HT1080 (cell line): Measurements from ENCODE around the gene TMC7. TPM values are rescaled to one million over a fixed set of nuclear protein-coding genes. Genes with fewer than 3 reads are reported as not detected.

Experiments used
- DNase-seq: peaks from one replicate; pipeline ENCODE4 v3.0.0-alpha.2; 2015; ENCODE audit warnings: low read depth
- small RNA-seq: library from RNA; depleted of rRNA; stranded (forward); fragments of <200 nt; gene quantifications from one replicate; pipeline ENCODE3, GENCODE V24; 2014
- total RNA-seq: library from RNA; depleted of rRNA; stranded (reverse); fragments of >200 nt; shearing (Covaris generic); gene quantifications from 2 replicates; pipeline ENCODE4 v1.2.3, GENCODE V29; 2014; rRNA removed

TMC7 gene
- total RNA-seq, 1 experiment from 2014 or later = 12.5 TPM

DNA sequence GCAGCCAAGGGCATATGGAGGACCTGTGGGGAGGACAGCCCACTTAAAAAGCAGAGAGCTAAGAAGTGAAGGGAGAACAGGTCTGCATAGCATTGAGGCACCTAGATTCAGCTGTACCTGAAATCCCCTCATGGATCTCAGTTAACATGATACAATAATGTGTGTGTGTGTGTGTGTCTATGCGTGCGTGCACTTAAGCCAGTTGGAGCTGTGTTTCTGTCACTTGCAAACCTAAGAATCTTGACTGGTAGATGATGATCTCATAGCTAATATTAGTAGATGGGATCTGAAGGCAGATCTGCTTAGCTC is 128.3 kb downstream of the TMC7 start:
- DNase-seq = no peak

Small RNAs within 50 kb of the gene (small RNA-seq; reads per million reads assigned to genes)
- gene RNU6-1340P = not detected

Other genes with a start within 250 kb of the TMC7 start
- gene RPS15A, start 193.6 kb upstream of the TMC7 start, total RNA-seq = 1,749 and 1,827 TPM in 2 replicates
- gene ARL6IP1, start 182.4 kb upstream of the TMC7 start, total RNA-seq = 557 and 561 TPM in 2 replicates
- gene SMG1, start 57.5 kb upstream of the TMC7 start, total RNA-seq = 17.4 and 17.7 TPM in 2 replicates
- gene COQ7, start 83.7 kb downstream of the TMC7 start, total RNA-seq = 17.2 and 24.6 TPM in 2 replicates
- gene ITPRIPL2, start 130.0 kb downstream of the TMC7 start, total RNA-seq = 22.0 and 29.0 TPM in 2 replicates
- gene SYT17, start 184.3 kb downstream of the TMC7 start, total RNA-seq = 1.0 and 1.4 TPM in 2 replicates